Activated T-helper 1 cell treated with Interleukin-2 at 50 U/mL for 16 hours (primary cell): ENCODE measurements around the gene AAGAB.

ENCODE experiments used
- DNase-seq: peaks from one replicate; pipeline ENCODE4 v3.0.0-alpha.2; 2020; ENCODE audit warnings: low read depth

The AAGAB gene

GRCh38 chr15:67187351-67187854 is 67.1 kb downstream of the AAGAB start:
- no peak for DNase-seq

DNA sequence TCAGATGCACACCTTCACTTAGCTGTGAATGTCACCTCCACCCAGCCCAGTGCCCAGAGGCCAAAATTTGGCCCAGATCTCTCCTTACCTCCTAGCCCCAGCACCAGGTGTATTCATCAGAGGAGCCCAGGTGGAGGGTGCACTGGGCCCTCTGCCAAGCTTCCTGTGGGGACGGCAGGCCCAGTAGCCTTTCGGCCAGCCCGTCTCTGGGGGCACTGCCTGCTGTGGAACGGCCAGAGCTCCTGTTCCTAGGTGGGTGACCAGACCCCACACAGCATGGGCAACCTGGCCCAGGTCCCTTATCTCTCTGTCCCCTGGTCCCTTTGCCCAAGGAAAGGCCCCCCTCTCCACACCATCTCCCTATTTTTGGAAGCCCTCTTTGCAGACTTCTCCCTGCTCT is 67.8 kb downstream of the AAGAB start:
- no peak for DNase-seq

DNA sequence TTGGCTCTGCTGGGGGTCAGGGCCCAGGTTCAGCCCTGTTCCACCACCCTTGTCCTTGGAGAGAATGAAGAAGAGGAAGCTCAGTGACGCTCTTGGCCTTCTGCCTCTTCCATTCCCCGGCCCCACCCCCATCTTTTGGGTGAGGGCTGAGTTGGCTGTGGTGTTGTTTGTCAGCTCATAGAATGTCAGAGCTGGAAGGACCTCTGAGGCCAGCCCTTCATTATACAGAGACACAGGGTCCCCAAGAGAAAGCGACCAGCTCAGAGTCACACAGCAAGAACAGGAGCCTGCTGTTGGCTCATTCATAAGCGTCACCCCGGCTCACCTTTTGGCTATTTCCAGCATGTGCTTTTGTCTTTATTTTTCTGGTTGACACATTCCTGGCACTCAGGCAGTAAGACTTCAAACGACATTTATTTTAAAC is 68.2 kb downstream of the AAGAB start:
- DNase-seq = no peak

GRCh38 chr15:67185621-67186225 is 68.7 kb downstream of the AAGAB start:
- no peak for DNase-seq

DNA sequence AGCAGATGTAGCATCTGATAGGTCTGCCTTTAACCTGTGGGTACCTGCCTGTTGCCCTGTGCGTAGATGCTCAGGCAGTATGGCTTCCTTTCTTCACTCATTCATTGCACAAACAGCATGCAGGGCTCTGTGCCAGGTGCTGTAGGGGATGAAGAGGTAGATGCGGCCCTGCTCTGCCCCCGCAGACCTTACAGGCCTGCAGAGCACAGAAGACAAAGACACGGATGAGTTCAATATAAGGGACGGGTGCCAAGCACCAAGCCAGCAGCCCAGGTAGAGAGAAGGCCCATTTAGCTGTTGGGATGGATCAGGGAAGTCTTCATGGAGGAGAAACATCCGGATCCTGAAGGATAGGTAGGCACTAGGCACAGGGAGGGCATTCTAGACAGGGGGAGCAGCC is 69.4 kb downstream of the AAGAB start:
- no peak for DNase-seq

- DNase-seq = no peak
These were observed 70.1 kb downstream of the AAGAB start for GRCh38 chr15:67184208-67184925.

DNA sequence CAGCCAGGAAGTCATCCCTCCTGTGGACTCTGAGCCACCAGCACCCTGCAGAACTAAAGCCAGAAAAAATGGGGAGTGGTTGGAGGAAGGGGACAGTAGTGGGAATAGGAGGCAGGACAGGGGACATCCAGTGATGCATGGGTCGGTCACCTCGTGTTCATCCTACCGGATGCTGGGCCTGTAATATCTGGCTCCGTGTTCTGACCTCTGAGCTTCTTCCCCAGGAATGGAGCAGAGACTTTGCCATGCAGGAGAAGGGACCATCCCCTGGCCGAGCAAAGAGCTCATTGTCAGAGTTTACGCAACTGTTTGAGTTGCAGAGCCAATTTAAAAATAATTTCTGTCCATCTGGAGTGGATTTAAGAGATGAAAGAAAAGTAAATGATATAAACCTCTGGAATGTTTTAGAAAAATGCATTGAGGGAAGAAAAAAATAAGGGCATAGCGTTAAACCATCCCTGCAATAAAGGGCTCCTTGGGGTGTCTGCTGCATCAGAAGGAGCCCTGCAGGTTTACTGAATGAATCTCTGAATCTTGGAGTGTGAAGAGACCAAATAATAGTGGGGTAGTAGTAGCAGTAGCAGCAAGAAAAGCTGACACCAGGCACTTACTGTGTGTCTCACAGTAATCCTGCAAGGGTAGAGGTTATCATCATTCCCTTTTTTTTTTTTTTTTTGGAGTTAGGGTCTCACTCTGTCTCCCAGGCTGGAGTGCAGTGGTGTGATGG is 70.9 kb downstream of the AAGAB start:
- DNase-seq = no peak

DNA sequence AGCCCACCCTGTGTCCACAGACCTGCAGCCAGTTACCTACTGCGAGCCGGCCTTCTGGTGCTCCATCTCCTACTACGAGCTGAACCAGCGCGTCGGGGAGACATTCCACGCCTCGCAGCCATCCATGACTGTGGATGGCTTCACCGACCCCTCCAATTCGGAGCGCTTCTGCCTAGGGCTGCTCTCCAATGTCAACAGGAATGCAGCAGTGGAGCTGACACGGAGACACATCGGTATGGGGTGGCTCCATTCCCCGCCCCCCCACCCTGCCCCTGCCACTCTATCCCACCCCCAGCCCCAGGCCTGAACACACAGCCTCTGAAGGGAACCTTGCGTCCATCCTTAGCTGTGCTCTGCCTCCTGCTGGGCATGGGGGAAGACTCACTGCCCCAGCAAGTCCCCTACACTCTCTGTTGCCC is 73.2 kb downstream of the AAGAB start:
- no peak for DNase-seq

- DNase-seq = no peak
These were observed 73.8 kb downstream of the AAGAB start for GRCh38 chr15:67180514-67181191.

DNA sequence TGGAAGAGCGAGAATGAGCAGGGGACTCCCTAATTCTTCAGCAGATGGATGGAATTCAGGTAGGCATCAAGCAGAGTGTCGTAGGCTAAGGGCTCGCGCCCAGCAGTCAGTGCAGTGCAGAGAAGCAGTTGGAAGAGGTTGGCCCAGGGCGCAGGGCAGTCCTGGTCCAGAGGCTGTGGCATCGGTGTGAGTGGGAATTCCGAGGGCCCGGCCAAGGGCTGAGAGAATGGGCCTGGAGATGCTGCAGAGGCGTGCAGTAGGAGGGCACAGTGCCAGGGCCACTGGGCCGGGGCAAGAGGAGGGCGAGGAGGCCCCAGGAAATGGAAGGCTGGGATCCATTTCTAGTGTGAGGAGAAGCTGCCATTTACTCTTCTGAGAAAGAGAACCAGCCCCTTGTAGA is 74.4 kb downstream of the AAGAB start:
- DNase-seq = no peak

DNA sequence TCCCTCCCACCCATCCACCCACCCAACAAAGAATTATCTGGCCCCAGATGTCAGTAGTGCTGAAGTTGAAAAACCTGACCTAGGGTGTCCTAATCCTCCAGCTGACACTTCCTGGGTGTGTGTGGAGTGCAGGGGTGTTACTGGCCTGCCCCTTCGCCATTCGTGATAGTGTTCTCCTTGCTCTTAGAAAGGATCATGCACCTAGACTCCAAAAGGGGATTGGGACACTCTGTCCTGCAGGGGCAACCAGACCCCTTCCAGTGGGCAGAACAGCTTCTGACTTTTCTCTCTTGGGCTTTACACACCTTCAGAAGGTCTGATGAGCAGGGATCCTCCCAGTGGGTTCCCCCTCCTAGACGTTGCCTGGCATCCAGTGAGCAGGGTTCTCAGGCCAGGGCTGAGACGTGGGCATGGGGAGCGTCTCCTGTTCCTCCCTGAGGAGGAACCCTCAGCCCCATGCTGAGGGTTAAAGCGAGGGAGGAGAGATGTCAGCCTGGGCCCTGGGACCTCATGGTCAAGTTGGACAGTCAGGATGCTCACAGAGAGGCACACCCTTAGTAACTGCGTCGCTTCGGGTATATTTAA is 75.0 kb downstream of the AAGAB start:
- DNase-seq = no peak

DNA sequence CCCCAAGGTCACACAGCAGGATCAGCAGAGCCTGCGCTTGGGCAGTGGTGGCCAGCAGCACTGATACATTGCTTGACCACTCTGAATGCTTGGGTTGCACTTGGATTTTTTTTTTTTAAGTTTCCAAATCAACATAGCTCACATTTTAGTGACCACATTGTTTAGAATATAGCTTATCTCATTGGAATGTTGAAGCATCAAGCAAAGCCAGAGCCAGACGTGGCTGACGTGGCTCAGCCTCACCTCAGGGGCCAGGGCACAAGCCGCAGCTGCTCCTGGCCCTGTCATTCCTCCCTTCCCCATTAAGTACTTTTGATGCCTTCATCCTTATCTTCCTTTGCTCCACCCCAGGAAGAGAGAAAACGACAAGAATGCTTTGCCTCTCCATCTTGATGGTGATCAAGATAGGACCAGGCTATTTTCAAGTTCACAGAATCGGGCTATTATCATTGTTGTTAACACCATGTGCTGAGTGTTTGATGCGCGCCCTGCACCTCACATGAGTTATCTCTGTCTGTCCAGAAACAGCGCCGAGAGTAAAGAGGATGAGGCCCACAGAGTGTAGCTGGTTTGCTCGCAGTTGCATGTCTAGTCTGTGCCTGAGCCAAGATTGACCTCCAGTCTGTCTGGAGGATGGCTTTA is 75.8 kb downstream of the AAGAB start:
- no peak for DNase-seq

- no peak for DNase-seq
These were observed 76.7 kb downstream of the AAGAB start for GRCh38 chr15:67177752-67178151.

- no peak for DNase-seq
These were observed 78.1 kb downstream of the AAGAB start for GRCh38 chr15:67176195-67176971.

DNA sequence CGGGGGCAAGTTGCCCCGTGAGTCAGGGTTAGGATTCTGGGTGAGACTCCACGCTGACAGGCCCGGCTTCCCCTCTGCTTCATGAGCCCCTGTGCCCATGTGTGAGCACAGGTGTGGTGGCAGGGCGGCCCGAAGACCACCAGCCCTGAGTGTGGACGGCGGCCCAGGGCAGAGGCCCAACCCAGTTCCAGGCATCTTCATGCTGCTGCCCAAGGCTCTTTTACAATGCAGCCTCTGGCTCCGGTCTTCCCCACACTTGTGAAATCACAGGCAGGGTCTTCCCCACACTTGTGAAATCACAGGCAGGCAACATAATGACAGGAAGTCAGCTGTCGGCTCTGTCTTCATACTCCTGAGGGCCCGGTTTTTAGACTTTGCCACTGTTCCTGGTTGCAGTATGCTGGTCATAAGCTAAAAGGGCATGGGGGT is 78.8 kb downstream of the AAGAB start:
- no peak for DNase-seq

GRCh38 chr15:67174864-67175573 is 79.4 kb downstream of the AAGAB start:
- DNase-seq = no peak

GRCh38 chr15:67174446-67174845 is 80.0 kb downstream of the AAGAB start:
- DNase-seq = no peak

DNA sequence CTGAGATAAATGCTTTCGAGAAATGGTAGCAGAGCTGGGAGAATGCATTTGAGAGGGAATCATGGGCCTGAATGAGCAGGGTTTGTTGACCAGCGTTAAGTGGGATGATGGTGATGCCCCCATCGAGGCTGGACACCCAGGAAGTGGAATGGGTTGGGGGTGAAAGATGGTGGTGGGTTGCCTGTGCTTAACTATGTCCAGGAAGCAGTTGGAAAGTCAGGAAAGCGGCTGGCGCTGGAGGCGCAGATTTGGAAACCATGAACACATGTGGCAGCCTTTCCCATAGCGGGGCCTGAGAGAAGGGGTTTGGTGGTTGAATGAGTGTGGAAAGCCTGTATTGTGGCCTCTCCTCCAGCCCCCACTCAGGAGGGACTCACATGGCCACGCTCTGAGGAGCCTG is 80.7 kb downstream of the AAGAB start:
- DNase-seq = no peak

DNA sequence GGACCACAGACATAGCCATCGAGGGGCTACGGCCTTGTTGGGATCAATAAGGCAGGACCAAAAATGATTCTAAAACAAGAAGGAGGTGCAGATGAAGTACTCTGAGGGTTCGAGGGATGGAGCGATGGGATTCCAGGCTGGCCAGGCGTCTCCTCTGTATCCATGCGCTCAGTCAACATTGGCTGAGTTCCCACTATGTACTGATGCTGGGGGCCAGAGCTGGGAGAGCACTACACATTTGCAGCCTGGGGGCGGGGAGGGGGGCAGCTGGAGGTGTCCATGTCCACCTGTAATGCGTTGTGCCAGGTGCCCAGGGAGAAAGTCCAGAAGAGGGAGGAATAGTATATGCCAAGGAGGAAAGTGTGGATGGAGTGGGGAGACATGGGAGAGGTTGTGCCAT is 81.5 kb downstream of the AAGAB start:
- DNase-seq = no peak

GRCh38 chr15:67172172-67172571 is 82.3 kb downstream of the AAGAB start:
- DNase-seq = no peak
